BE2C (cell line): ENCODE results near the gene CFAP100.

Experiments
- DNase-seq: peaks from one replicate; pipeline ENCODE4 v3.0.0-alpha.2; 2020
- H3K27me3 ChIP-seq: fragments of 250-450 bp; sonication (Bioruptor Pico); 2 replicates; pipeline ENCODE4 v1.5.1; 2020; ENCODE audit warnings: mild to moderate bottlenecking
- H3K36me3 ChIP-seq: fragments of 250-450 bp; sonication (Bioruptor Pico); 2 replicates; pipeline ENCODE4 v1.5.1; 2020; ENCODE audit warnings: mild to moderate bottlenecking
- H3K4me1 ChIP-seq: fragments of 250-450 bp; sonication (Bioruptor Pico); 2 replicates; pipeline ENCODE4 v1.5.1; 2020
- H3K4me3 ChIP-seq: 2 replicates; pipeline ENCODE4 v1.5.1; 2011; ENCODE audit warnings: low read depth, low read length
- H3K9me3 ChIP-seq: fragments of 250-450 bp; sonication (Bioruptor Pico); 2 replicates; pipeline ENCODE4 v1.5.1; 2020
- CTCF ChIP-seq: IDR thresholded peaks from 2 replicates; pipeline ENCODE4 v1.5.1; 2012; ENCODE audit warnings: mild to moderate bottlenecking, low read depth, low read length

CFAP100 gene

GRCh38 chr3:126419886-126420786 lies 25.4 kb downstream of the CFAP100 start:
- TF ChIP-seq CTCF: no peak
- Histone ChIP-seq H3K27me3 (no peaks in the 10 kb centered on the region), H3K4me3 (no peak overlapping the region)

GRCh38 chr3:126421573-126422119 lies 26.9 kb downstream of the CFAP100 start:
- H3K4me1 ChIP-seq: no peaks in the 10 kb centered on the region
- H3K9me3 ChIP-seq: peaks cover 3% of the 10 kb centered on the region; the same call in 1 of the 2 replicates
- H3K4me3 ChIP-seq: no peak overlapping the region
- TF ChIP-seq CTCF: no peak
- DNase-seq: no peak
- no peaks in the 10 kb centered on the region for H3K27me3 ChIP-seq
- no peaks in the 10 kb centered on the region for H3K36me3 ChIP-seq

More at GRCh38 chr3:126419886-126420786, 25.4 kb downstream of the CFAP100 start:
- Histone ChIP-seq H3K9me3 (no peaks in the 10 kb centered on the region), H3K4me1 (no peaks in the 10 kb centered on the region), H3K36me3 (no peaks in the 10 kb centered on the region)
- no peak for DNase-seq

GRCh38 chr3:126422121-126422520 lies 27.4 kb downstream of the CFAP100 start:
- TF ChIP-seq CTCF: no peak
- DNase-seq: no peak

GRCh38 chr3:126422571-126423091 lies 27.9 kb downstream of the CFAP100 start:
- DNase-seq: no peak
- H3K4me1 ChIP-seq: no peaks in the 10 kb centered on the region
- no peaks in the 10 kb centered on the region for H3K27me3 ChIP-seq
- no peak for TF ChIP-seq CTCF
- peaks cover 3% of the 10 kb centered on the region; the same call in 1 of the 2 replicates for H3K9me3 ChIP-seq
- H3K36me3 ChIP-seq: no peaks in the 10 kb centered on the region
- H3K4me3 ChIP-seq: no peak overlapping the region

More at GRCh38 chr3:126422121-126422520, 27.4 kb downstream of the CFAP100 start:
- Histone ChIP-seq H3K36me3 (no peaks in the 10 kb centered on the region), H3K27me3 (no peaks in the 10 kb centered on the region), H3K9me3 (peaks cover 3% of the 10 kb centered on the region; the same call in 1 of the 2 replicates), H3K4me1 (no peaks in the 10 kb centered on the region), H3K4me3 (no peak overlapping the region)

GRCh38 chr3:126423191-126424038 lies 28.7 kb downstream of the CFAP100 start:
- Histone ChIP-seq H3K4me3 (no peak overlapping the region), H3K4me1 (no peaks in the 10 kb centered on the region), H3K27me3 (no peaks in the 10 kb centered on the region), H3K9me3 (peaks cover 3% of the 10 kb centered on the region; the same call in 1 of the 2 replicates), H3K36me3 (no peaks in the 10 kb centered on the region)
- TF ChIP-seq CTCF: no peak
- no peak for DNase-seq
